HG02870 (cell line): Measurements from ENCODE around the gene ZNF730.
A peak's percentile ranks its signal among the peaks of the same experiment; 100 is the strongest.
"Not testable (repeated sequence)": the region's sequence is repeated elsewhere in the genome, so short reads cannot be mapped to it uniquely, and the experiment has no call there.

Experiments used
- ATAC-seq: cut with Tn5 transposase; IDR thresholded peaks from one replicate; pipeline ENCODE4 v1.9.1; 2021; ENCODE audit warnings: mild to moderate bottlenecking, moderate library complexity; ENCODE audit not compliant: unreplicated experiment

Gene ZNF730

DNA sequence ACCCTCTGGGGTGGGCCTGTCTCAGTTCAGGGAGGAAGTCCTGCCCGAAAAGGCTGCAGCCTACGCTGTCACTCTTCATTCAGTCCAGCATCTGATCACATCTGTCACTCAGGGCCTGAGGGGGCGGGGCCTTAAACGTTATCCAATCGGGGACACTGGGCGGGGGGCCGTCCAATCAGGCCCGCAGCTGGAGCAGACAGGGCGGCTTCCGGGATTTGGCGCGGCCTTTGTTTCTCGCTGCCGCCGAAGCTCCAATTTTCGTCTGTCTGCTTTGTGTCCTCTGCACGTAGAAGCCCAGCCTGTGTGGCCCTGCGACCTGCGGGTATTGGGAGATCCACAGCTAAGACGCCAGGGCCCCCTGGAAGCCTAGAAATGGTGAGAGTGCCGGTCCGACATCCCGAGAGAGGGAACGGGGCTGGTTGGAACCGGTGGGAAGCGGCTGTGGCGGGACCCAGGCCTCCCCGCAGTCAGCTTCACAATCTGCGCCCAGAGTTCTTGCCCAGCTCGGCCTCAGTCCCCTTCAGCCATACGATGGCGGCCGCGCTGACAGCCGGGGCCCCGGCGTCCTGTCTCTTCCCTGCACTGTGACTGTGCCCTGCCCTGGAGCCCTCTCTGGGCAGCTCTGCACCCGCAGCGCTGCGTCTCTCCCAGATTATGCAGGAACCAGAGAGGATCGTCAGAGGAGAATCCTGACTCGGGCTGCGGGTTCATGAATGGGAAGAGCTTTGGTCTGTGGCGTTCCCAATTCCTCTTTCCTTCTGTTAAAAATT is at the start of gene ZNF730:
TSS of gene ZNF730 (plus strand) at position 224 of the 770 bp plus-strand sequence. CDS start at position 373, 149 bp downstream.
- peak; percentile 98 for ATAC-seq

DNA sequence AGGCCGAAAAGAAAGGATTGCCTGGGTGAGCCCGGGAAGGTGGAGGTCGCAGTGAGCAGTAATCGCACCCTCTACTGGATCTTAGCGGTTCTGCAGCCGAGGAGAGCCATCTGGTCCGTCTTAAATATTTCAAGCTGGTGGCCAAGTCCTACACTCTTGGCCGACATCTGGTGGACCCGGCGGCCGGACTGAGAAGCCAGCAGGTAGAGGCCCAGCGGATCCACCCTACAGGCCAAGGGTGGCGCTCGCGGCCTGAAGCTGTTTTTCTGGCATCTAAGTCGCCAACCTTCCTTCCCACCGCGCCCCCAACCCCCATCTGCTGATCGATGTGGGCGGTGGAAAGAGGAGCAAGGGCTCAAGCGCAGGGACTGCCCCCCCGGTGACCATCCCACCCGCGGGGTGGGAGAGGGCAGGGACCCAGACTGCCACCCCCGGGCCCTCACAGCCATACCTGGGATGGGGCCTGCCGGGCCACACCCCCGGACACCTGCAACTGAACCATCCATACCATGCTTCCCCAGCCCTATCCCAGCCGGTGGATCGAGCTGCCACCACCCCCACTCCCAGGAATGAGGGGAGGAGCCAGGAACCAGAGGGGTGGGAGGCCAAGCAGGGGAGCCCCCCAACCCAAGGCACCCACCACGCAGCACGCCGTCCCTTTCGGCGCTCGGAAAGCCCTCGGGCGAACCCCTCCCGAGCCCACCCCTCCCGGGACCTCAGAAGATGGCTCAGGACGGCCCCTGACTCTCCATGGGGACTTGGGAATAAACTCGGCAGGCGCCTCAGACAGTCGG is 46.3 kb upstream of the ZNF730 start:
- ATAC-seq, result no peak

DNA sequence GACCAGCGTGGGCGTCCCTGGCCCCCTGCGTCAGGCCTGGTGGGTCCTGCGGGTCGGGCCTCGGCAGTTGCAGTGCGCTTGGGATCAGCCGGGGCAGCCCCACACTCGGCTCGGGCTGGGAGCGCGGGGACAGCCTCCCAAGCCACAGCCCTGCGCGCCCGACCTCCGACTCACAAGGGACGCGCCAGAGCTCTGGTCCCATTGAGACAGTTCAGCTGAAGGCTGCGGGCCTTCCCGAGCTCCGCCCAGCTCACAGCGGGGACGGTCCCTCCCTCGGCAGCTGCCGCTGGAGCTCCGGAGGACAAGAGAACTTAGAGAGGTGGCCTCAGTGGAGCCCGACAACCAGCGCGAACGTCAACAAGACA is 45.7 kb upstream of the ZNF730 start:
- no peak for ATAC-seq

GRCh38 chr19:23075031-23075733 is 41.6 kb upstream of the ZNF730 start:
- peak; percentile 80 for ATAC-seq

- ATAC-seq, result not testable (repeated sequence)
Measured at GRCh38 chr19:23077776-23078175, 39.0 kb upstream of the ZNF730 start.

GRCh38 chr19:23093832-23094231 is 23.0 kb upstream of the ZNF730 start:
- no peak for ATAC-seq

GRCh38 chr19:23095418-23095817 is 21.4 kb upstream of the ZNF730 start:
- ATAC-seq, result no peak

DNA sequence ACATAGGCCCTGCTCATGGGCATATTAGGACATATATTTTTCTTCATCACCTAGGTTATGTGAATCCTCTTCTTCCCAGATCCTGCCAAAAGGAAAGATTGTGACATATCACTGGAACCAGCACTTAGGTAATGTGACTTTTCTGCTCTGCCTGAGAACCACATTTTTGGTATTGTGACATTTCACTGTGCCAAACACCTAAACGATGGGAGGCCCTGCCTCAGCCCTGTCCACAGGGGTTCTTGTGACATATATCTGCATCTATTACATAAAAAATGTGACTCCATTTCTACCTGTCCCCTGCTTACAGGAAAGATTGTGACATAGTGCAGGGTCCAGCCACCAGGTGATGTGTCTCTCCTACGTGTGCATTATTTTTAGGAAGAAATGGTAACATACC is 18.5 kb upstream of the ZNF730 start:
- no peak for ATAC-seq

- ATAC-seq, result no peak
Measured at GRCh38 chr19:23098988-23099387, 17.8 kb upstream of the ZNF730 start.

GRCh38 chr19:23099966-23100365 is 16.9 kb upstream of the ZNF730 start:
- ATAC-seq, result no peak

DNA sequence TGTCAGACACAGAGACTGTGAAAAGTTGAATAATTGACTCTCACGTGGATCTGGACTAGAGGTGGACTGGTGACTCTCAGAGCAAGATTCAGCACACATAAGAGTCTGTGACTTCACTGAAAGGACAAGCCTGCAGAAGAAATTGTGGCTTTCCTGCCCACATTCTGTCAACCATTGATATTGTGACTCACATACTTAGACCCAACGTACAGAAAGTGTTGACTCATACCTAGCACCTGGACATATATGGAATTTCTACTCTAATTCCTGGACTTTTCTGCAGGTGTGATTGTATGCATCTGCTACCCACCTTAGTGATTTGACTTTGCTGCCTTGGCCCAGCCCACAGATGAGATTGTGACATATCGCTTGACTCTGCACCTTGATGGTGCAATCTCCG is 15.6 kb upstream of the ZNF730 start:
- no peak for ATAC-seq

DNA sequence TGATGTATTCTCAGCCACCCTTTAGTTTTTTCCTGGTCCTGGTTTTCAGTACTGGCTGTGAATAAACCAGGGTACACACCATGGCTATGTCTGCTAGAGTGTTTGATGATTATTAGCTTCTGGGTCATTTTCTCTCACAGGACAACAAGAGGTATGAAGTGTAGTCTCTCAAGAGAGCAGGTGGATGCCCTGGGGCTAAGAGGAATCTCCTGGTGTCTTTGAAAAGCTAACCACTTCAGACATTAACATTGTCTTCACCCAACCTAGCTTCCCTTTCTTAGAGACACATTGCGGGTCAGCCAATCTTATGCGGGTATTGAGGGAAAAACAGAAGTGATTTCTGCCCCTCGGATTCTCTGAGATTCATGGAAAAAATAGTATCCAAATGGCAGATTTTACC is 1.6 kb downstream of the ZNF730 start:
- ATAC-seq, result no peak

DNA sequence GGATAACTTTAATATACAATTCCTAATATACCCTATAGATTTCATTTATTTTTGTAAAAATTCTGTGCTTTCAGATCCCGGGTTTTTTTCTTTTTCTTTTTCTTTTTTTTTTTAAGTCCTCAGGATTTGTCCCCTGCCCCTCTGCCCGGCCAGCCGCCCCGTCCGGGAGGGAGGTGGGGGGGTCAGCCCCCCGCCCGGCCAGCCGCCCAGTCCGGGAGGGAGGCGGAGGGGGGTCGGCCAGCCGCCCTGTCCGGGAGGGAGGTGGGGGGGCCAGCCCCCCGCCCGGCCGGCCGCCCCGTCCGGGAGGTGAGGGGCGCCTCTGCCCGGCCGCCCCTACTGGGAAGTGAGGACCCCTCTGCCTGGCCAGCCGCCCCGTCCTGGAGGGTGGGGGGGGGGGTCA is 17.4 kb downstream of the ZNF730 start:
- ATAC-seq, result not testable (repeated sequence)

- no peak for ATAC-seq
Measured at GRCh38 chr19:23145617-23146415, 29.0 kb downstream of the ZNF730 start.

DNA sequence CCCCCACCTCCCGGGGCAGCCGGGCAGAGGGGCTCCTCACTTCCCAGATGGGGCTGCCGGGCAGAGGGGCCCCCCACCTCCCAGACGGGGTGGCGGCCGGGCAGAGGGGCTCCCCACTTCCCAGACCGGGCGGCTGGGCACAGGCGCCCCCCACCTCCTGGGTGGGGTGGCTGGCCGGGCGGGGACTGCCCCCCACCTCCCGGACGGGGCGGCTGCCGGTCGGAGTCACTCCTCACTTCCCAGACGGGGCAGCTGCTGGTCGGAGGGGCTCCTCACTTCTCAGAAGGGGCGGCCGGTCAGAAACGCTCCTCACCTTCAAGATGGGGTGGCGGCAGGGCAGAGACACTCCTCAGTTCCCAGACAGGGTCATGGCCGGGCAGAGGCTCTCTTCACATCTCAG is 43.9 kb downstream of the ZNF730 start:
- ATAC-seq, result no peak

GRCh38 chr19:23168286-23168685 is 51.5 kb downstream of the ZNF730 start:
- not testable (repeated sequence) for ATAC-seq

DNA sequence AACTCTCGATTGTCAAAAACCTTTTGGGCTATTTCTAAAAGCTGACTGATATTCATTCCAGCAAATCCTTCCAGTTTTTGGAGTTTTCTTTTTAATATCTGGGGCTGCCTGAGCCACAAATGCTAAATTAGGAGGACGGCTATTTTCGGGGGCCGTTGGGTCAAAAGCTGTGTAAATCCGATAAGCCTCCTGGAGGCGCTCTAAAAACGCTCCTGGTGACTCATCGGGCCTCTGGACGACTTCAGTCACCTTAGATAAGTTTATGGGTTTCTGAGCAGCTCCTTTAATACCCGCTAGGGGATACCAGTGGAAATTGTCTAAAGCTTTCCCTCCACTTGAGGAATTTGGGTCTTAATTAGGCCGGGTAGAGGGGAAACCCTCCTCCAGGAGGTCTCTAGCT is 66.4 kb downstream of the ZNF730 start:
- no peak for ATAC-seq

DNA sequence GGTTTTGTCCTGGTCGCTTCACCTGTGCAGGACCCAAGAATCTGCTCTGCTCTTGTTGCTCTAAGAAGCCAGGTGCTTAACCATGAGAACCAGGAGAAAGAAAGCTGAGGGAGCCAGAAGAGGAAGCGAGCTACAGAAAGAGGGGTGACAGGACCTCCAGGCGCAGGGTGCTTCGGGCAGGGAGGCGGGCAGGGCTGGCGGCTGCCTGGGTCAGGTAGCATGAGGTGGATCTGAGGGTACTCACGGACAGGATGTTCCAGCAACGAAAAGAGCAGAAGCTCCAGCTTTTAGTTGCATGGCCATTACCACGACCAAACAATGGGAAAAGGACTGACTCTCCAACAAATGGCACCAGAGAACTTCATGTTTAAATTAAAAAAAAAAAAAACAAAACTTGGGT is 73.5 kb downstream of the ZNF730 start:
- no peak for ATAC-seq
